Measurements from ENCODE around the gene THSD4. TPM values are rescaled to one million over a fixed set of nuclear protein-coding genes. Genes with fewer than 3 reads are reported as not detected.

Gene THSD4
- total and polyA plus RNA-seq, 2 of the 8 experiments (the other 6 are each of a cell fraction or from before 2014, with no cell fraction given) = 2.5 to 6.2 TPM

GRCh38 chr15:71779073-71779797 lies 664.0 kb downstream of the THSD4 start:
- H2AFZ ChIP-seq (ENCODE audit: low read length) = no peak overlapping the region
- no peak overlapping the region for H2BK15ac ChIP-seq (ENCODE audit: low read length)
- no peaks in the 10 kb centered on the region for H3K79me2 ChIP-seq (ENCODE audit: control insufficient read depth in 1 of 2, insufficient read depth in 2 of 2, low read length in 2 of 2)
- H2BK5ac ChIP-seq (ENCODE audit: low read depth, low read length) = 0 out of 2 replicates have a peak overlapping the region, but pooled peaks have one; percentile 39
- no peaks in the 10 kb centered on the region for H3K27me3 ChIP-seq (replicated peaks in 1 of 4; ENCODE audit: control insufficient read depth in 3 of 4, extremely low read depth in 1 of 4, insufficient read depth in 3 of 4, low read length in 3 of 4)
- H3K4ac ChIP-seq (replicated peaks; ENCODE audit: insufficient read length, low read depth, low read length) = no peak overlapping the region
- FAIRE-seq (no peak), DNase-seq (ENCODE audit: low read depth in 1 of 2, low spot score in 2 of 2) (no peak)
- H4K91ac ChIP-seq (replicated peaks; ENCODE audit: insufficient read length, low read length) = no peak overlapping the region
- no peaks in the 10 kb centered on the region for H3K79me1 ChIP-seq (ENCODE audit: low read depth, low read length)
- no peaks in the 10 kb centered on the region for H3K23me2 ChIP-seq (ENCODE audit: low read depth, low read length)
- no peak overlapping the region for H2BK20ac ChIP-seq (ENCODE audit: low read length)
- no peak overlapping the region for H3K4me2 ChIP-seq (ENCODE audit: insufficient read depth in 1 of 2, low read depth in 2 of 2, low read length in 2 of 2)
- no peak overlapping the region for H3K9ac ChIP-seq (replicated peaks in 1 of 4; ENCODE audit: extremely low read depth in 1 of 4, low read depth in 3 of 4, low read length in 3 of 4)
- ChIA-PET CTCF (ENCODE audit: partially characterized antibody) (interaction anchor here (0.6 to 5.8 kb wide), 17 partner anchors 8 to 990 kb away, joined by 3 to 49 read pairs (median 4); no protein-coding TSS in a partner anchor), POLR2A (ENCODE audit: partially characterized antibody) (no interaction called here)
- no peak overlapping the region for H3K23ac ChIP-seq (ENCODE audit: insufficient read length)
- no peaks in the 10 kb centered on the region for H3K9me3 ChIP-seq (ENCODE audit: insufficient read depth in 2 of 2, low read depth in 1 of 2, low read length in 1 of 2)
- no peak overlapping the region for H2BK120ac ChIP-seq (replicated peaks; ENCODE audit: low read depth, low read length)
- no peak overlapping the region for H2AK5ac ChIP-seq (ENCODE audit: low read depth, low read length)
- WGBS, 2 experiments (ENCODE audit: extremely low coverage in 1 of 2, insufficient coverage in 1 of 2, insufficient read length in 1 of 2, insufficient replicate concordance in 2 of 2, low coverage in 1 of 2, low lambda C conversion rate in 2 of 2, missing lambda C conversion rate in 1 of 2) = 93% methylated on average over 6 of the region's 6 CpGs; no CpG with 5 or more reads in 1 of the 2 experiments
- H2BK12ac ChIP-seq (ENCODE audit: low read depth, low read length) = no peak overlapping the region
- H3K14ac ChIP-seq (ENCODE audit: insufficient read length) = no peak overlapping the region
- no peak overlapping the region for H3K27ac ChIP-seq (ENCODE audit: low read depth, low read length)
- no peak overlapping the region for H3K4me3 ChIP-seq (ENCODE audit: extremely low read depth in 1 of 4, insufficient read depth in 2 of 4, low read depth in 3 of 4, low read length in 4 of 4)
- H3K36me3 ChIP-seq (ENCODE audit: control insufficient read depth in 2 of 4, insufficient read depth in 4 of 4, low read length in 3 of 4) = no peaks in the 10 kb centered on the region
- no peak overlapping the region for H3K18ac ChIP-seq (ENCODE audit: extremely low read depth, low read length)
- no peaks in the 10 kb centered on the region; a peak in 3 of 7 replicates for H3K4me1 ChIP-seq (replicated peaks in 1 of 4; ENCODE audit: control insufficient read depth in 3 of 4, insufficient read depth in 4 of 4, low read length in 3 of 4)
- H3K56ac ChIP-seq (replicated peaks; ENCODE audit: insufficient read length, low read depth, low read length) = no peak overlapping the region
- H4K8ac ChIP-seq (ENCODE audit: extremely low read depth, insufficient read depth, low read length) = no peak overlapping the region
- no peak for TF ChIP-seq JUN (IDR thresholded peaks at IDR 0.05; ENCODE audit: low read depth, low read length)
- no peak for TF ChIP-seq BRCA1 (IDR thresholded peaks at IDR 0.05; ENCODE audit: low read depth, low read length)
- TF ChIP-seq CHD1 (IDR thresholded peaks at IDR 0.05; ENCODE audit: low read depth, low read length) = no peak
- no peak for TF ChIP-seq RBBP5 (IDR thresholded peaks at IDR 0.05; ENCODE audit: borderline replicate concordance, low read depth, low read length)
- TF ChIP-seq BCL11A (IDR thresholded peaks at IDR 0.05; ENCODE audit: low read depth in 2 of 2, low read length in 2 of 2) = no peak
- no peak for TF ChIP-seq CREB1 (IDR thresholded peaks at IDR 0.05)
- no peak for TF ChIP-seq CTCF (IDR thresholded peaks at IDR 0.05; ENCODE audit: control extremely low read depth in 1 of 3, insufficient read depth in 1 of 3, low read depth in 1 of 3, low read length in 3 of 3)
- no peak for TF ChIP-seq HDAC6 (IDR thresholded peaks at IDR 0.05; ENCODE audit: low read depth, low read length)
- no peak for TF ChIP-seq POLR2AphosphoS5 (IDR thresholded peaks at IDR 0.05; ENCODE audit: low read depth, low read length)
- TF ChIP-seq TEAD4 (IDR thresholded peaks at IDR 0.05; ENCODE audit: low read depth, low read length) = no peak
- no peak for TF ChIP-seq SAP30 (IDR thresholded peaks at IDR 0.05; ENCODE audit: insufficient read depth, insufficient replicate concordance, low read length)
- no peaks in the 10 kb centered on the region for H4K20me1 ChIP-seq (replicated peaks in 1 of 2; ENCODE audit: control insufficient read depth in 1 of 2, insufficient read depth in 2 of 2, low read length in 2 of 2)
- H4K5ac ChIP-seq (ENCODE audit: insufficient read length, low read depth, low read length) = no peak overlapping the region

Measured in H1 (cell line).